Epithelial cell of proximal tubule (primary cell): Measurements from ENCODE around the gene DHDH. TPM values are rescaled to one million over a fixed set of nuclear protein-coding genes. Genes with fewer than 3 reads are reported as not detected.
"Not testable (repeated sequence)": the region's sequence is repeated elsewhere in the genome, so short reads cannot be mapped to it uniquely, and the experiment has no call there.

Experiments
- DNase-seq: peaks from one replicate; pipeline ENCODE4 v3.0.0-alpha.2; 2011; ENCODE audit warnings: low read depth
- H3K4me3 ChIP-seq: 2 replicates; pipeline ENCODE4 v1.5.1; 2011; ENCODE audit warnings: low read depth, mild to moderate bottlenecking, low read length
- total RNA-seq: library from RNA; depleted of rRNA; stranded (reverse); fragments of >200 nt; gene quantifications from 2 replicates; pipeline ENCODE4 v1.2.3, GENCODE V29; 2015
- TF ChIP-seq, protein P1 (sequence below): conservative IDR thresholded peaks from 2 replicates; pipeline ENCODE4 v1.5.1; 2012; ENCODE audit warnings: low read depth, mild to moderate bottlenecking, low read length

The DHDH gene
- total RNA-seq, 1 donor from 2014 or later, result 0.35 TPM

DNA sequence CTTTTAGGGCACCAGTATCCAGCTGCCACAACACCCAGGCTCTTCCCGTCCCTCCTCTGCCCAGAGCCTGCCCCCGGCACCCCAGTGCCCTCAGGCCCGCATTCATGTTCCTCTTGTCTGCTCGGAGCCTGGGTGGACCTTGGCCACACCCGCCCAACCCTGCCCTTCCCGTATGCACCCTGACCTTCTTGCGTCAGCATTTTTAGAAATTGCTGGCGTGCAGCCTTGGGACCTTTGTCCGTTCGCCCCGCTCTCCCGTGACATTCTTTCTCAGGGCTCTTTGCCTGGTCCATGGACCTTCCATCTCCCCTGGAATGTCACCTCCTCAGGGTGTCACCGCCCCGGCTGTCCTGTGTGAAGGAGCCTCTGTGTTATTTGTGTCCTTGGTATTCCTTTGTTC is 25.8 kb upstream of the DHDH start:
- H3K4me3 ChIP-seq, result no peak overlapping the region
- DNase-seq, result no peak
- TF ChIP-seq, protein P1, sequence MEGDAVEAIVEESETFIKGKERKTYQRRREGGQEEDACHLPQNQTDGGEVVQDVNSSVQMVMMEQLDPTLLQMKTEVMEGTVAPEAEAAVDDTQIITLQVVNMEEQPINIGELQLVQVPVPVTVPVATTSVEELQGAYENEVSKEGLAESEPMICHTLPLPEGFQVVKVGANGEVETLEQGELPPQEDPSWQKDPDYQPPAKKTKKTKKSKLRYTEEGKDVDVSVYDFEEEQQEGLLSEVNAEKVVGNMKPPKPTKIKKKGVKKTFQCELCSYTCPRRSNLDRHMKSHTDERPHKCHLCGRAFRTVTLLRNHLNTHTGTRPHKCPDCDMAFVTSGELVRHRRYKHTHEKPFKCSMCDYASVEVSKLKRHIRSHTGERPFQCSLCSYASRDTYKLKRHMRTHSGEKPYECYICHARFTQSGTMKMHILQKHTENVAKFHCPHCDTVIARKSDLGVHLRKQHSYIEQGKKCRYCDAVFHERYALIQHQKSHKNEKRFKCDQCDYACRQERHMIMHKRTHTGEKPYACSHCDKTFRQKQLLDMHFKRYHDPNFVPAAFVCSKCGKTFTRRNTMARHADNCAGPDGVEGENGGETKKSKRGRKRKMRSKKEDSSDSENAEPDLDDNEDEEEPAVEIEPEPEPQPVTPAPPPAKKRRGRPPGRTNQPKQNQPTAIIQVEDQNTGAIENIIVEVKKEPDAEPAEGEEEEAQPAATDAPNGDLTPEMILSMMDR, result no peak

DNA sequence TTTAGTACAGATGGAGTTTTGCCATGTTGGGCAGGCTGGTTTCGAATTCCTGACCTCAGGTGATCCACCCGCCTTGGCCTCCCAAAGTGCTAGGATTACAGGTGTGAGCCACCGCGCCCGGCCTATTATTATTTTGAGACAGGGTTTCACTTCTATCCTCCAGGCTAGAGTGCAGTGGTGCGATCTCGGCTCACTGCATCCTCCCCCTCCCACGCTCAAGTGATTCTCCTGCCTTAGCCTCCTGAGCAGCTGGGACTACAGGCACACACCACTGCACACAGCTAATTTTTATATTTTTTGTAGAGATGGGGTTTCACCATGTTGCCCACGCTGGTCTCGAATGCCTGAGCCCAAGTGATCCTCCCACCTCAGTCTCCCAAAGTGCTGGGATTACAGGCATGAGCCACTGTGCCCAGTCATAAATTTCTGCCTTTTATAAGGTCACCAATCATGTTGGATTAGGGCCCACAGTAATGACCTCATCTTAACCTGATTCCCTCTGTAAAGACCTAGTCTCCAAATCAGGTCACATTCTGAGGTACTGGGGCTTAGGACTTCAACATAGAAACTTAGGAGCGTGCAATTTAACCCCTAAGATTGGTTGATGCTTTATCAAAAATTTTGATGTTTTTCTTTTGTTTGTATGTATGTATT is 23.9 kb upstream of the DHDH start:
- not testable (repeated sequence) for DNase-seq, H3K4me3 ChIP-seq

GRCh38 chr19:48910803-48911202 is 22.7 kb upstream of the DHDH start:
- no peak for DNase-seq
- TF ChIP-seq, protein P1, result no peak
- H3K4me3 ChIP-seq, result no peak overlapping the region

DNA sequence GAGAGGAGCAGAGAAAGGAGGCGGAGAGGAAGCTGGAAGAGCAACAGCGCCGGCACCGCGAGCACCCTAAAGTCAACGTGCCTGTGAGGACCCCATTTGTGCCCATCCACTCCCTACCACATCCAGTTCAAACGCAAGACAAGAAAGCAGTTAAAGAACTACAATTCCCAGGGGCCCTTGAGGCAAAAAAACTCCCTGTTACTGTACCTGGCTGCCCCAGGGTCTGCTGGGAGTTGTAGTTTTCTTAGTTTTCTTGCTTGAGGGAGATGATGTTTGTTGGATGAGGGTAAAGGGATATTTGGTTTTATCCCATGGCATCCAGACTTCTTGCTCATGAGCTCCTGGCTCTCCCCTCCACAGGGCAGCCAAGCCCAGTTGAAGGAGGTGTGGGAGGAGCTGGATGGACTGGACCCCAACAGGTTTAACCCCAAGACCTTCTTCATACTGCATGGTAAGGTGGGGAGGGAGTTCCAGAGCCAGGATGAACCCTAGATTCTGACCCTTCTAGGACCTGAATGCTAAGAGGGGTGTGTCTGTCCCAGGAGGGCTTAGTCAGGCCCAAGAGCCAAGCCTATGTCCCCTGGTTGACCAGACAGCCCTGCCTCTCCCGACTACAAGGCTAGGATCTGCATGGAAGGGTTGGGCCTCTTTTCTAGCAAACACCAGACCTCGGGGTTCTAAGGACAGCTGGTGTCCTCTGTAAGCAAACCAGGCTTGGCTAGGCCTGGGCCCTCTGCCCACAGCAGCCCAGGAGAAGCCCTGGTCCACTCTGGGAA is 20.2 kb upstream of the DHDH start:
- TF ChIP-seq, protein P1, result no peak
- DNase-seq, result no peak
- no peak overlapping the region for H3K4me3 ChIP-seq

DNA sequence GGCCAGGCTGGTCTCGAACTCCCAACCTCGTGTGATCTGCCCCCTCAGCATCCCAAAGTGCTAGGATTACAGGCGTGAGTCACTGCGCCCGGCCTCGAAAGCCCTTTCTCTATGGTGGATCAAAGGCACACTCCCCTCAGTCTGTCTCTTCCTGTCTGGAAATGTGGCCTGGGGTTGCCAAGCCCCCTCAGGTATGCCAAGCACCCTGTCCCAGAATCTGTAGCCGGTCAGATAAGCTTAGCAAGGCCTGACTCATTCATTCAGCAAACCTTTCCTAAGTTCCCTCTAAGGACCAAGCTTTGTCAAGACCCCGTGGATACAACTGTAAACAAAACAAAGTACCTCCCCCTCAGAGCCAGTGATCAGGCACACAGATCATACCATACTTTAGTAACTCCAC is 19.3 kb upstream of the DHDH start:
- TF ChIP-seq, protein P1, result no peak
- H3K4me3 ChIP-seq, result no peak overlapping the region

DNA sequence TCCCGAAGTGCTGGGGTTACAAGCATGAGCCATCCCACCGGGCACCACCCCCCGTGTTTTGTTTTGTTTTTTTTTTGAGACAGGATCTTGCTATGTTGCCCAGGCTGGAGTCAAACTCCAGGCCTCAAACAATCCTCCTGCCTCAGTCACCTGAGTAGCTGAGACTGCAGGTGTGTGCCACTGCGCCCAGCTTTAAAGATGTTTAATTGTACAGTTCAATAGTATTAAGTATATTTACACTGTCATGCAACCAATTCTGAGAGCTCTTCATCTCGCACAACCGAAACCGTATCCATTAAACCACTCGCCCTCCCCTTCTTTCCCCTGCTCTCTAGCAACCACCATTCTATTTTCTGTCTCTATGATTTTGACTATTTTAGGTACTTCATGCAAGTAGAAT is 17.7 kb upstream of the DHDH start:
- TF ChIP-seq, protein P1, result no peak
- no peak for DNase-seq
- H3K4me3 ChIP-seq, result no peak overlapping the region

More for the DNA sequence above, 19.3 kb upstream of the DHDH start:
- no peak for DNase-seq

DNA sequence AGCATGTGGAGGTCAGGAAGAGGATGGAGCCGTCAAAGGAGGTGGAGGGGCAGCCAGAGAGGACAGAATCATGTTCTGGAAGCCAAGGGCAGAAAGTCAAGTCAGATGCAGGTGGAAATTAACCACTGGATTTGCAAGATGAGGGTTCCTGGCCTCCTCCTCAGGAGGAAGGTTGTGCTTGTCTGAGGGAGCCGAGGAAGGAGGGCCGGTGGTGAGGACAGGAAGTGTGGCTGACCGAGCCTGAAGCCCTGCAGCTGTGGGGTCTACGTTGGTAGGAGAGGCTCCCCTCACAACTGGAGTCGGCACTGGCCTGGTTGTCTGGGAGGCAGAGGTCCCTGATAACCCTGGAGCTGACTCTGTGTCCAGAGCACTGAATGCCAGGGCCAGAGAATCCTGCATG is 15.4 kb upstream of the DHDH start:
- TF ChIP-seq, protein P1, result no peak
- DNase-seq, result no peak
- no peak overlapping the region for H3K4me3 ChIP-seq
